Hepatocyte (in vitro differentiated cells): ENCODE data around the gene BUB1B. TPM values are rescaled to one million over a fixed set of nuclear protein-coding genes. Genes with fewer than 3 reads are reported as not detected.

Experiments used
- DNase-seq: peaks from one replicate; pipeline ENCODE4 v3.0.0-alpha.2; 2016; ENCODE audit warnings: low spot score
- H2AFZ ChIP-seq: fragments of 200-600 bp; sonication (generic); 2 replicates; pipeline ENCODE4 v1.6.0; 2016; ENCODE audit warnings: antibody characterized with exemption, mild to moderate bottlenecking
- H3K27ac ChIP-seq: fragments of 200-600 bp; sonication (generic); 2 replicates; pipeline ENCODE4 v1.5.1; 2016; ENCODE audit warnings: mild to moderate bottlenecking
- H3K27me3 ChIP-seq: fragments of 200-600 bp; sonication (generic); 2 replicates; pipeline ENCODE4 v1.6.1; 2016
- H3K36me3 ChIP-seq: fragments of 200-600 bp; sonication (generic); replicated peaks from 2 replicates; pipeline ENCODE4 v1.5.1; 2016; ENCODE audit warnings: low read depth; ENCODE audit not compliant: insufficient read depth
- H3K4me1 ChIP-seq: fragments of 200-600 bp; sonication (generic); 2 replicates; pipeline ENCODE4 v1.5.1; 2016; ENCODE audit warnings: mild to moderate bottlenecking, moderate library complexity; ENCODE audit not compliant: insufficient read depth
- H3K4me2 ChIP-seq: fragments of 200-600 bp; sonication (generic); 2 replicates; pipeline ENCODE4 v1.6.0; 2016
- H3K4me3 ChIP-seq: fragments of 200-600 bp; sonication (generic); 2 replicates; pipeline ENCODE4 v1.5.1; 2016; ENCODE audit warnings: mild to moderate bottlenecking
- H3K79me2 ChIP-seq: fragments of 200-600 bp; sonication (generic); 2 replicates; pipeline ENCODE4 v1.6.0; 2017; ENCODE audit warnings: mild to moderate bottlenecking
- H3K9me2 ChIP-seq: fragments of 200-600 bp; sonication (generic); replicated peaks from 2 replicates; pipeline ENCODE4 v1.6.0; 2017; ENCODE audit warnings: mild to moderate bottlenecking; ENCODE audit not compliant: insufficient read depth
- H3K9me3 ChIP-seq: fragments of 200-600 bp; sonication (generic); 2 replicates; pipeline ENCODE4 v1.5.1; 2016; ENCODE audit warnings: low read depth, mild to moderate bottlenecking
- H4K20me1 ChIP-seq: fragments of 200-600 bp; sonication (generic); 2 replicates; pipeline ENCODE4 v1.6.0; 2016; ENCODE audit warnings: mild to moderate bottlenecking; ENCODE audit not compliant: insufficient read depth, poor library complexity, severe bottlenecking
- EZH2 ChIP-seq: fragments of 200-600 bp; sonication (generic); IDR thresholded peaks from 2 replicates; pipeline ENCODE4 v1.6.1; 2016; ENCODE audit warnings: antibody characterized with exemption, mild to moderate bottlenecking, borderline replicate concordance
- EZH2phosphoT487 ChIP-seq: fragments of 200-600 bp; sonication (generic); IDR thresholded peaks from one replicate; pipeline ENCODE4 v1.6.1; 2018; ENCODE audit warnings: antibody characterized with exemption, mild to moderate bottlenecking, low read depth, moderate library complexity; ENCODE audit not compliant: unreplicated experiment, severe bottlenecking
- WGBS: methylation state at CpG from one replicate; pipeline ENCODE4 v1.1.6; 2016; ENCODE audit warnings: low lambda C conversion rate; ENCODE audit errors: missing lambda C conversion rate; 5-methylcytosine and 5-hydroxymethylcytosine counted together
- polyA plus RNA-seq: library from polyadenylated mRNA; unstranded; fragments of >200 nt; fragmentation: Nextera tagmentation; extraction: Ambion mirVana; gene quantifications from 2 replicates; pipeline ENCODE4 v1.2.1, GENCODE V29; 2016
- total RNA-seq: library from RNA; depleted of rRNA; stranded (reverse); fragments of >200 nt; gene quantifications from 2 replicates; pipeline ENCODE4 v1.2.3, GENCODE V29; 2014
- TF ChIP-seq, protein P1 (sequence below): fragments of 200-600 bp; sonication (generic); IDR thresholded peaks from 2 replicates; pipeline ENCODE4 v1.5.1; 2016; ENCODE audit warnings: antibody characterized with exemption, mild to moderate bottlenecking; ENCODE audit not compliant: poor library complexity

BUB1B gene
- total and polyA plus RNA-seq, 2 experiments from 2014 or later, result 5.3 to 11.9 TPM

DNA sequence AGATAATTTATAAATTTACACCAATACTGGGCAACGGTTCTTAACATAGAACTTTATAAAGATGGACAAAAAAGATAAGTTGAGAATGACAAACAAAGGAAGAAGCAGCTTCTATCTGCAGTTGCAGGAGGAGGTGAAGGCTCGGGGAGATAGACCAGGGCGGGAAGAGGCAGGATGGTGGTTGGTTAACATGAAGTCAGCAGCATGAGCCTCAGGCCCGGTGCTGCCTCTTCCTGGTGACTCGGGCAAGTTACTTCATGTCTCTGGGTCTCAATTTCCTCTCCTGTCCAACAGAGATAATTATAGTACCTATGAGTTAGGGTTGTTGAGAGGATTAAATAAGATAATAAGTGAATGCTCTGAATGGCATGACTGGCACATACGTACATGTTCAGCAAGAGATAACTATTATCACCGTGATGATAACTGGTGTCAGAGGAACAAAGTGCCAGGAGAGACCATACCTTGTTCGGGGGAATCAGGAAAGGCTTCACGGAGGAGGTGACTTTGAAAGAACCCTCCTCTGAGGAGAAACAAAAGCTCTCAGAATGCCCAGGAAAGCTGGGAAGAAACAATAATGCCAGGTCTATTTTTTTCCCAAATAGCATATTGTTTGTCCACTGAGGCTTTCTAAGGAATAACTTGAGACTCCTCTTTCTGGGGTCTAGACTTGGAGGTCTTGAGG, 82.4 kb downstream of the BUB1B start:
- WGBS, result 91% methylated on average over 9 of the region's 9 CpGs
- Histone ChIP-seq H3K27me3 (no peaks in the 10 kb centered on the region), H3K36me3 (no peaks in the 10 kb centered on the region), H3K79me2 (no peaks in the 10 kb centered on the region), H3K9me3 (no peaks in the 10 kb centered on the region), H3K4me3 (no peak overlapping the region), H2AFZ (no peak overlapping the region), H3K4me2 (no peak overlapping the region), H3K27ac (no peak overlapping the region), H4K20me1 (no peaks in the 10 kb centered on the region), H3K9me2 (no peaks in the 10 kb centered on the region), H3K4me1 (peaks cover 15% of the 10 kb centered on the region)
- no peak for DNase-seq
- no peak for TF ChIP-seq EZH2phosphoT487
- TF ChIP-seq, protein P1, sequence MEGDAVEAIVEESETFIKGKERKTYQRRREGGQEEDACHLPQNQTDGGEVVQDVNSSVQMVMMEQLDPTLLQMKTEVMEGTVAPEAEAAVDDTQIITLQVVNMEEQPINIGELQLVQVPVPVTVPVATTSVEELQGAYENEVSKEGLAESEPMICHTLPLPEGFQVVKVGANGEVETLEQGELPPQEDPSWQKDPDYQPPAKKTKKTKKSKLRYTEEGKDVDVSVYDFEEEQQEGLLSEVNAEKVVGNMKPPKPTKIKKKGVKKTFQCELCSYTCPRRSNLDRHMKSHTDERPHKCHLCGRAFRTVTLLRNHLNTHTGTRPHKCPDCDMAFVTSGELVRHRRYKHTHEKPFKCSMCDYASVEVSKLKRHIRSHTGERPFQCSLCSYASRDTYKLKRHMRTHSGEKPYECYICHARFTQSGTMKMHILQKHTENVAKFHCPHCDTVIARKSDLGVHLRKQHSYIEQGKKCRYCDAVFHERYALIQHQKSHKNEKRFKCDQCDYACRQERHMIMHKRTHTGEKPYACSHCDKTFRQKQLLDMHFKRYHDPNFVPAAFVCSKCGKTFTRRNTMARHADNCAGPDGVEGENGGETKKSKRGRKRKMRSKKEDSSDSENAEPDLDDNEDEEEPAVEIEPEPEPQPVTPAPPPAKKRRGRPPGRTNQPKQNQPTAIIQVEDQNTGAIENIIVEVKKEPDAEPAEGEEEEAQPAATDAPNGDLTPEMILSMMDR, result no peak
- TF ChIP-seq EZH2, result no peak

DNA sequence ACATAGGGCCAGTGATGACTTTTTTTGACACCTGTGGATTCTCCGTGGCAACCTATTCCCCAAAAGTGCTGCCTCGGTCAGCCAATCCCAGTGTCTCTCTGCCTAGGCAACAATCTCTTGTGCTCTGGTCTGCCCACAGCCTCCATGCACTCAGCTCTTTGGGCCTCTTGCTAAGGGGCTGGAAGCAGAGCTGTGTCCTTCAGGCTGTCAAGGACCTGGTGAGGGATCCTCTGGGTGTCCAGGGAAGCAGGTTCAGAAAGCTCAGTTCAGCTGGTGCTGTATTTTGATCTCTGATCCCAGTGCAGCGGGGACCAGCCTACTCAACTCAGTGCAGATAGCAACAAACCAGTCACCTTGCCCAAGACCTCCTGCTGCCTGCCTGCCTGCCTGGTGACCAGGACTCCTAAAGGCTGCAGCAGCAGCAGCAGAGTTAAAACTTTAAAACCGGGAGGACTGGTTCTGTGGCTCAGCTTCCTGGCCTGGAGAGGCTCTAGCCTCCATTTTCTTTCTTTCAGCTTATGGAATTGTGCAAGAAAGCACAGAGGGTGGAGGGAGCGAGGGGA, 84.2 kb downstream of the BUB1B start:
- Histone ChIP-seq H3K79me2 (no peaks in the 10 kb centered on the region), H3K27me3 (no peaks in the 10 kb centered on the region), H3K36me3 (no peaks in the 10 kb centered on the region), H3K4me1 (peaks cover 9% of the 10 kb centered on the region), H2AFZ (no peak overlapping the region), H3K9me2 (no peaks in the 10 kb centered on the region), H3K4me3 (no peak overlapping the region), H3K9me3 (no peaks in the 10 kb centered on the region), H3K4me2 (no peak overlapping the region), H4K20me1 (no peaks in the 10 kb centered on the region), H3K27ac (peak overlapping the region; percentile 20)
- peak; percentile 65 for DNase-seq
- WGBS, result 58% methylated on average over 5 of the region's 5 CpGs
- TF ChIP-seq EZH2phosphoT487 (no peak), EZH2 (no peak)
- TF ChIP-seq, protein P1, result no peak

DNA sequence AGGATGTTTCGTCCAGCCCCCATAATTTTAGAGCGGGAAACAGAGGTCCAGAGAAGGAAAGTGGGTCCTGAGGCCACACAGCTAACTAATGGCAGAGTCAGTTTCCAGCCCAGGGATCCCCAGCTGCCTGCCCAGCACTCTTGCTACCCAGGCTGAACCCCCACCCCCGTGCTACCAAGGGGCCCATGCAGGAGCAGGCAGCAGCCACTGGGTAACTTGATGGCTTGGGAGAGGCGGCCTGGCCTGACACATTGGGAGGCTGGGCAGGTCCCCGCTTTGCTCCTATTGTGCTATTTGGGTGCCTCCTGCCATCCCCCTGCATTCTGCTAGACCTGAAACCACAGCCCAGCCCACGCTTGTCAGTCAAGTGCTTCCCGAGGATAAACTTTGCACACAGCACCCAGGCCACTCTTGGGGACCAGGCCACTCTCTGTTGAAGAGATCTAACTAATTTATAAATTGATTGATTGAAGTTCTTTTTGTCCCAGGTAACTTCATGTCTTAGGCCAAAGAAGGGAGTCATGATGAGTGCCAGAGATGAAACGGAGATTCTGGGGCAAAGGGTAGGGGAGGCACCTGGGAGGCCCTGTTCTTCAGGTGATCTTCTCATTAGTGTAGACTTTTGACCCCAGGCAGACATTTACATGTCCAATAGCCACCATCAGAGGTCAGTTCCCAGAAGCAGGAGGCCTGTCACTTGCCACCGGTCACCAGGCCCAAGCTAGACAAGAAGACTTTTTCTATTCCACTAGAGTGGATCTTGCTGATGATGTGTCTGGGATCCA, 85.0 kb downstream of the BUB1B start:
- peaks cover 3% of the 10 kb centered on the region for H3K27me3 ChIP-seq
- no peak overlapping the region for H3K4me2 ChIP-seq
- H3K4me3 ChIP-seq, result no peak overlapping the region
- no peak overlapping the region for H3K27ac ChIP-seq
- no peaks in the 10 kb centered on the region for H4K20me1 ChIP-seq
- TF ChIP-seq, protein P1, result no peak
- TF ChIP-seq EZH2, result no peak
- TF ChIP-seq EZH2phosphoT487, result no peak
- peaks cover 9% of the 10 kb centered on the region for H3K4me1 ChIP-seq
- H3K36me3 ChIP-seq, result no peaks in the 10 kb centered on the region
- no peaks in the 10 kb centered on the region for H3K9me3 ChIP-seq
- no peak for DNase-seq
- WGBS, result 90% methylated on average over 9 of the region's 9 CpGs
- H2AFZ ChIP-seq, result no peak overlapping the region
- H3K79me2 ChIP-seq, result no peaks in the 10 kb centered on the region
- no peaks in the 10 kb centered on the region for H3K9me2 ChIP-seq
